GM21447 (cell line): ENCODE measurements around the gene BCOR.

ENCODE experiments used
- ATAC-seq: cut with Tn5 transposase; IDR thresholded peaks from one replicate; pipeline ENCODE4 v1.9.1; 2021; ENCODE audit not compliant: unreplicated experiment

The BCOR gene

DNA sequence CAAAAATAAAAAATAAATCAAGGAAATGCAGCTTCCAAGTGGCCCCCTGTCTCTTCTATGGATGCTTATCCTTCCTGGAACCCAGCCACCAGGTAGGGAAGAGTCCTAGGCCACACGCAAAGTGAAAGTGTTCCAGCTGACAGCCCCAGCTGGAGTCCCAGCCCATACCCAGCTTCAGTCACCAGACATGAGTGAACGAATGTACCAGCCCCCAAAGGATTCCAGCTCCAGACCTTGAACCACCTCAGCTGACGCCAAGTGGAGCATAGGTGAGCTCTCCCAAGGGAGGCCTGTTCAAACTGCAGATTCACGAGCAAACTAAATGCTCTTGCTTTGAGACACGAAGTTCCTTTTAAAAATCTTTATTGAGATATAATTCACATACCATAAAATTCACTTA, 62.0 kb downstream of the BCOR start:
- ATAC-seq, result no peak

- ATAC-seq, result no peak
Measured at GRCh38 chrX:40031911-40032310, 65.8 kb downstream of the BCOR start.

DNA sequence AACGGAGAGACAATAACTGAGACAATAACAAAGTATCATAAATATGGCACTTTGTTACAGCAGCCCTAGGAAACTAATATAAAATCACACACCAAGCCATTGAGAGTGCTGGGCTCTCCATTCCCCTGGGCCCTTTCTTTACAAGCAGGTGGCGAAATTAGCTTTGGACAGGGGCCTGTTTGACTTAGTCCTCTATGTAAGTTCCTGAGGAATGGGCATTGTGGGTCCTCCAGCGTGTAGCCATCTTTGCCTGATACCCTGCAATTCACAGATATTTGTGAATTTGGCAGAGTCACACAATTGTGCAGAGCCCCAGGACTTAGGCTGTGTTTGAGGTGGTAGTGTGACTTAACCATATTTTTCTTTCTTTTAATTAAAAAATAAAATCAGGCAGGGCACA, 67.6 kb downstream of the BCOR start:
- ATAC-seq, result no peak

GRCh38 chrX:40022421-40022820, 75.3 kb downstream of the BCOR start:
- no peak for ATAC-seq

DNA sequence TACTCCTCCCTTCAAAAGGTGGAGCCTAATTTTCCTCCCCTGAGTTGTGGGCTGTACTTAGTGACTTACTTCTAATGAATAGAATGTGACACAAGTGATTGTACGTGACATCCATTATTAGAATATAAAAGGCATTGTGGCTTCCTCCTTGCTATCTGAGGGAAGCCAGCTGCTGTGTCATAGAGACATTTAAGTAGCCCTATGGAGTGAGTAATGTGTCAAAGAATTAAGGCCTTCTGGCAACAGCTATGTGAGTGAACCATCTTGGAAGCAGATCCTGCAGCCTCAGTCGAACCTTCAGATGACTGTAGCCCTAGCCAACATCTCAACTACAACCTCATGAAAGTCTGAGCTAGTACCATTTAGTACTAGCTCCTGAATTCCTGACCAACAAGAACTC, 76.1 kb downstream of the BCOR start:
- no peak for ATAC-seq

- no peak for ATAC-seq
Measured at GRCh38 chrX:40019541-40019940, 78.2 kb downstream of the BCOR start.

DNA sequence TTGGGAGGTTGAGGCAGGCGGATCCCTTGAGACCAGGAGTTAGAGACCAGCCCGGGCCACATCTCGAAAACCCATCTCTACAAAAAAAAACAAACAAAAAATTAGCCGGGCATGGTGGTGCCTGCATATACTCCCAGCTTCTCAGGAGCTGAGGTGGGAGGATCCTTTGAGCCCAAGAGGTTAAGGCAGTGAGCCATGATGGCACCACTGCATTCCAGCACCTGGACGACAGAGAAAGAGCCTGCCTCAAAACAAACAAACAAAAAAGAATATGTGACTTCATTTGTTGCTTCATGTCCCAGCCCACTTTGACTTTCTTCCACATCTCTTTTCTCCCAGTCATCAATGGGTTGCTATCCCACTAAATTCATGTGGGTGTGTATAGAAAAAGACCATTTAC, 79.7 kb downstream of the BCOR start:
- no peak for ATAC-seq

DNA sequence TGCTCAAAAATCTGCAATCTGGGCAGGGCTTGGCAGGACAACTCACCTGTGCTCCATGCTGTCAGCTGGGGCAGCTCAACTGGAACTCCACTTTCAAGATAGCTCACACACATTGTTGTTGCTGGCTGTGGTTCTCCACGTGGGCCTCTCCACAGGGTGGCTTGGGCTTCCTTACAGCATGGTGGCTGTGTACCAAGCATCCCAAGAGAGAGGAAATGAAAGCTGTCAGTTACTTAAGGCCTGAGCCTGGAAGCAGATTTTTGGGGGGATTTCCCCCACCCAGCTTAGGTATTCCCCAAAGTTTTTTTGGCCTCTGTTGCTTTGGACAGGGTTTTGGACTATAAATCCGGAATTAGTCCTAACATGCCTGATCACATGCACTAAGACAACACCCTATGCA, 81.0 kb downstream of the BCOR start:
- ATAC-seq, result no peak

DNA sequence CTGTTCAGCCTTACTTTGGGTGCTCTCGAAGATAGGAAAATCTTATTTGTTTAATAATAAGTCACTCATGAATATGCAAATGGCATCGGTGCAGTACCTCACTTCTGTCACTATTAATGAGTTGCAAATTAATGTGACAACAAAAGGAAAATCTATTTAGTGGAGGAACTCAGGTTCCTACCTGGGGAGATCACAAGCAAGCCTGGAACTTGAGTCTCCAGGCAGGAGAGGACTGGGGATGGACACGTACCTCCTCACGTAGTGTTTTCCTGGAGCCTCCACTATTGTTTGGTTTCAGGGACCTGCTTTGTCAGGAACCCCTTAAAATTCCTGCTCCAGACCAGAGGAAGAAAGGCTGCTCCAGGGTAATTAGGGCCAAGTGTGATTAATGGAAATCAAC, 82.1 kb downstream of the BCOR start:
- no peak for ATAC-seq

DNA sequence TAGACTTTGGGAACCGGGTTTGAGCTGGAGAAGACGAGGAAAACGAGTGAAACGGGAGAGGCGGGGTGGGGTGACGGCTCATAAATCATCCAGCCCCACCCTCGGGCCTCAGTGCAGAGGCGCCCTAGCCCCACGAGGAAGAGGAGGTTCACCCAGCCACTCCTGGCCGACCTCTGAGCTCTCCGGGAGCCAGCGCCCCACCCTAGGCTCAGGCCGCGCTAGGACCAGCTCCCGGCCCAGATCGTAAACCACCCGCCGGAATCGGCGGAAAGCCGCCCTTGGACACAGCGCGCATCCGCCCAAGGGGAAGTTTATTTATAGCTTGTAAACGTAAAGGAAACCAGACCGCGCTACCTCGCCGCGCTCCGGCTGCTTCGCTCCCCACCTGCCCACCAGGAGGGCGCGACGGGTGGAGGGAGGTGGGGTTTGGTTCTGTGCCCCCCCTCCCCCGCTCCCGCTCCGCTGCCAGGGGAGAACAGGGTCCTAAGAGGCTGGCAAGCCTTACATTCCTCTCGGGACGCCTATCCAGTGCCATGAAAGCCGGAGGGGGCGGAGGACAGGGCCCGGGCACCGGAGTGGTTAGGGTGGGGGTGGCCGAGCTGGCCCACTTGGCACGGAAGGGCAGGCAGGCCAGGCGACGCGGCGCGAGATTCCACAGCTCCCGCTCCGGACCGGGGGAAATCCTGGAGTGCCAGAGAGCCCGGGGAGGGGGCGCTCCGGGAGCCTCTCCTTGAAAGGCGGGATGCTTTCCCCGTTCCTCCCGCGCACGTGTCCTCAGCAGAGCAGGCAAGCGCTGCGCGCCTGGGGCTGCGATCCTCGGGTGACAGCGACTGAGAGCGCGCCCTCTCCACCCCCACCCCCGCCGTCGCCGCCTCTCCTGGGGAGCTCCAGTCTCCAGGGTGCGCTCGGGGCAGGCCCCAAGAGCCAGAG, 84.2 kb downstream of the BCOR start:
- peak; percentile 46 for ATAC-seq

DNA sequence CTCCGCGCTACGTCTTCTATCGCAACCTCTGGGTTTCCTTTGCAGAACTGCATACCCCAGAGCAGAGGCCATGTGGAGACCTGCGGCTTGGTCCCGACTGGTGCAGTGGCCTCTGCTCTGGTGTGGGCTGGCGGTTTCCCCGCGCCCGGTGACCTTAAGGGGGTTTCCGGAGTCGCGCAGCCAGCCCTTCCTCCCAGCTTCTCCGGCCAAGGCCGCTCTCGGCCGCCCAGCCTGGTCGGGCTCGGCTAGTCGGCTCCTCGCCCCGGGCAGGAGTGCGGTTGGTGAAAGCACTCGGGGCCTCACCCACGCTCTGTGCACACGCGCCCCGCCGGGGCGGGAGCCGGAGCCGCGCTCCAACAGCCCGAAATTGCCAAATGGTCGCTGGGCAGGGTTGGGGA, 84.9 kb downstream of the BCOR start:
- ATAC-seq, result peak; percentile 41

DNA sequence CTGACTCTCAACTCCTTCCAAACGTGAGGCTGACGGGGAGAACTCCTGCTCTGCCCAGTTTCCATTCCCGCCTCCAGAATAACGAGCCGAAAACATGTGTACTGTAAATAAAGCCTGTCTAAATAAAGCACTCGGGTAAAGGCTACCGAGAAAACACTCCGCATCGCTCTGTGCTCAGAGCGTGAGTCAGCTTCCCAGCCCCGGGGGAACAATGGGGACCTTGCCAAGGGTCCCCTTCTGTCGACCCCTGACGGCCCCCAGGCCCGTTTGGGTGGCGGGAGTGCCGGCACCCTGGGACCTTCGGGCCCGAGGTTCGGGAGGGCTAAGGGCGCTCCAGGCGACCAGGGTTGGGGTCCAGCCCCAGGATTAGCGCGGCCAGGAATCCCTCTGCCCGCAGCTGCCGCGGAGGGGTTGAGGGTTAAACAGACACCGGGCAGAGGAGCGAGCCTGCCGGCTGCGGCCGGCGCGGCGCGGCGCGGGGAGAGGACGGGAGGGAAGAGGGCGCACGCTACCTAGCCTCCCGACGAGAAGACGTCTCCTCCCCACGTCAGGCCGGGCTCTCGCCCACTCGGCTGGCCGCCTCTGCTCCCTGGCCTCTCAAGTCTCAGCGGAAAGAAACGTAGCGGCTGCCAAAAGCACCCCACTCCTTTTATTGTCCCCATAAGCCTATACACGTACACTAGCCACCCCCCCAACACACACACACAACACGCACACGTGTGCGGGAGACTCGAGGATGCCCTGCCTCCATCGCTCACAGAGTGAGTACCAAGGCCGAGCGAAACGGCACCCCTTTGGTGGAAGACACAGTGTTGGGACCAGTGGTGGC, 85.5 kb downstream of the BCOR start:
- peak; percentile 4 for ATAC-seq

GRCh38 chrX:40011322-40012038, 86.3 kb downstream of the BCOR start:
- ATAC-seq, result no peak

- ATAC-seq, result no peak
Measured at GRCh38 chrX:40010550-40011321, 87.0 kb downstream of the BCOR start.

GRCh38 chrX:40009890-40010289, 87.9 kb downstream of the BCOR start:
- ATAC-seq, result no peak

GRCh38 chrX:40009462-40009851, 88.3 kb downstream of the BCOR start:
- no peak for ATAC-seq

GRCh38 chrX:40008791-40009461, 88.8 kb downstream of the BCOR start:
- no peak for ATAC-seq

DNA sequence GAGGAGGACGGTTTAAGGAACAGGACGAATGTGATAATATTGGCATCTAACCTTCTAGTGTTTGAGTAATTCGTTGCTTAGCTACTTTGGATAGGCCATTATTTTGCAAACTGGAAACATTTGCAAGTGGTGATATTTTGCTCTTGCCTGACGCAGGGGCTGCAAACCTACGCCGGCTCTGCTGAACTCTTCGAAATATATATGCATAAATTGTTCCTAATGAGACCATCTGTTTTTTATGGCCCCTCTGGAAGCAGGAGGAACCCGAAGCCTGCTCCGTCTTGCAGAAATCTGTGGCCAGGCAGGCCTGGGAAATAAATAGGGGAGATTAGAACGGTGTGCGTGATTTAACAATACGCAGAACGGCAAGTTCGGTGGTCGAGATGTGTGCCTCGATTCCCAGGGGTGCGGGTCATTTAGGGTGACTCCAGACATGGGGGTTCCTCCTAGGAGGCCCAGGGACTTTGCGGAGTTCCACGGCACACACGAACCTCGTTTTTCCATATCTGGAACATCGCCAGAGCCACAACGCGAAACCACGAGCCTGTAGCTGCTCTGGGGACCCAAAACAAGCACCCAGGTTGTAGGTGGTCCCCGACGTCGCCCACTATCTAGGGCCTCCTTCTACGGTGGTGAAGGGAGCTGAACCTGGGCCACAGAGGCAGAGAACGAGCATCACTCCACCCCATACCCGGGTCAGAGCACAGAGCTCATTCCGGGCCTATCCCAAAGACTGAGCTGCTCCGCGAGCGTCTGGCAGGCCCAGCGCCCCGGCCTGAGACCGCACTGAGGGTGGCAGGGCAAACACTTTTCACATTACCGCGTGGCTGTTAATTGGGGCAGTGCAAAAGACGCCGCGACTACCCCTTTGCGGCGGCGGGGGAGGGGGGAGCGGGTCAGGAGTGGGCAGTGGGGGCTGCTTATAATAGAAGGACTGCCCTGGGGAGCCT, 89.7 kb downstream of the BCOR start:
- ATAC-seq, result no peak

- ATAC-seq, result no peak
Measured at GRCh38 chrX:40007131-40007755, 90.5 kb downstream of the BCOR start.
